ENCODE data around the gene C6orf58. TPM values are rescaled to one million over a fixed set of nuclear protein-coding genes. Genes with fewer than 3 reads are reported as not detected.

The C6orf58 gene
- not detected for polyA plus RNA-seq (2013, experiment 1 of 2)
- polyA plus RNA-seq (2013, experiment 2 of 2) = not detected

- 79% methylated on average over 2 of the region's 3 CpGs; no CpG with 5 or more reads in 1 of the 2 experiments for WGBS, 2 experiments (ENCODE audit: insufficient coverage in 2 of 2)
- Histone ChIP-seq H3K27ac (ENCODE audit: low read depth, low read length, severe bottlenecking) (no peak within 1 kb of the TSS), H3K36me3 (ENCODE audit: control insufficient read depth, insufficient read depth, low read length) (no peaks in the 10 kb centered on the region), H3K4me3 (ENCODE audit: extremely low read depth, insufficient read depth, low read length, poor library complexity, severe bottlenecking) (no peak within 1 kb of the TSS), H3K4me1 (ENCODE audit: control insufficient read depth, insufficient read depth, low read length, poor library complexity, severe bottlenecking) (no peaks in the 10 kb centered on the region), H3K9me3 (ENCODE audit: control insufficient read depth, low read length) (no peaks in the 10 kb centered on the region)
Observed at GRCh38 chr6:127576874-127577273, at the start of gene C6orf58. Gene C6orf58, plus strand, starts transcription at chr6:127577174. Its CDS starts 12 bp downstream, at chr6:127577186.

- no peak overlapping the region for H3K4me3 ChIP-seq (ENCODE audit: extremely low read depth, insufficient read depth, low read length, poor library complexity, severe bottlenecking)
- no peaks in the 10 kb centered on the region for H3K36me3 ChIP-seq (ENCODE audit: control insufficient read depth, insufficient read depth, low read length)
- H3K4me1 ChIP-seq (ENCODE audit: control insufficient read depth, insufficient read depth, low read length, poor library complexity, severe bottlenecking) = no peaks in the 10 kb centered on the region
- H3K27ac ChIP-seq (ENCODE audit: low read depth, low read length, severe bottlenecking) = no peak overlapping the region
- 86 to 100% methylated on average over 1 of the region's 1 CpG for WGBS, 2 experiments (ENCODE audit: insufficient coverage in 2 of 2)
- H3K9me3 ChIP-seq (ENCODE audit: control insufficient read depth, low read length) = no peaks in the 10 kb centered on the region
Observed at GRCh38 chr6:127533011-127533410, 44.0 kb upstream of the C6orf58 start.

- WGBS, 2 experiments (ENCODE audit: insufficient coverage in 2 of 2) = no CpG with 5 or more reads among the region's 3 CpGs
- no peaks in the 10 kb centered on the region for H3K36me3 ChIP-seq (ENCODE audit: control insufficient read depth, insufficient read depth, low read length)
Observed at GRCh38 chr6:127533736-127534135, 43.2 kb upstream of the C6orf58 start.

DNA sequence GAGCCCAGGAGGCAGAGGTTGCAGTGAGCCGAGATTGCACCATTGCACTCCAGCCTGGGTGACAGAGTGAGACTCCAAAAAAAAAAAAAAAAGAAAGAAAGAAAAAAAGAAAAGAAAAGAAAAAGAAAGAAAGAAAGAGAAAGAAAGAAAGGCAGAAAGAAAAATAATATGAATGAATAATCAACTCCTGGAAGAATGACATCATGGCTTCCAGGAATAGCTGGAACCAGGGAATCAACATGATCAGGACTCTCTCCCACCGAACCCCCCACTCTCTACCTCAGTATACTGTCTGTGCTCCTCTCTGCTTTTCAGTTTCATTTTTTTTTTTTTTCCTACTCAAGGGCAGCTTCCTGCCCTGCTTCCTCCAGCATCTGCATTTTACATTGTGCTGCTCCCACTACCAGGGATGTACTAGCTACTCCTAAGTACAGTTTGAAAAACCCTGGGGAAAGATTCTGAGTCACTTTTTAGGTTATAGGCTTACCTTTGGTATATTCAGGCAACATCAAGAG, 38.2 kb upstream of the C6orf58 start:
- Histone ChIP-seq H3K27ac (ENCODE audit: low read depth, low read length, severe bottlenecking) (no peak overlapping the region), H3K4me1 (ENCODE audit: control insufficient read depth, insufficient read depth, low read length, poor library complexity, severe bottlenecking) (no peaks in the 10 kb centered on the region), H3K36me3 (ENCODE audit: control insufficient read depth, insufficient read depth, low read length) (no peaks in the 10 kb centered on the region), H3K4me3 (ENCODE audit: extremely low read depth, insufficient read depth, low read length, poor library complexity, severe bottlenecking) (no peak overlapping the region), H3K9me3 (ENCODE audit: control insufficient read depth, low read length) (no peaks in the 10 kb centered on the region)
- WGBS, 2 experiments (ENCODE audit: insufficient coverage in 2 of 2) = 69 to 80% methylated on average over 1 to 2 of the region's 2 CpGs

More at GRCh38 chr6:127533736-127534135, 43.2 kb upstream of the C6orf58 start:
- Histone ChIP-seq H3K4me1 (ENCODE audit: control insufficient read depth, insufficient read depth, low read length, poor library complexity, severe bottlenecking) (no peaks in the 10 kb centered on the region), H3K9me3 (ENCODE audit: control insufficient read depth, low read length) (no peaks in the 10 kb centered on the region), H3K27ac (ENCODE audit: low read depth, low read length, severe bottlenecking) (no peak overlapping the region), H3K4me3 (ENCODE audit: extremely low read depth, insufficient read depth, low read length, poor library complexity, severe bottlenecking) (no peak overlapping the region)

DNA sequence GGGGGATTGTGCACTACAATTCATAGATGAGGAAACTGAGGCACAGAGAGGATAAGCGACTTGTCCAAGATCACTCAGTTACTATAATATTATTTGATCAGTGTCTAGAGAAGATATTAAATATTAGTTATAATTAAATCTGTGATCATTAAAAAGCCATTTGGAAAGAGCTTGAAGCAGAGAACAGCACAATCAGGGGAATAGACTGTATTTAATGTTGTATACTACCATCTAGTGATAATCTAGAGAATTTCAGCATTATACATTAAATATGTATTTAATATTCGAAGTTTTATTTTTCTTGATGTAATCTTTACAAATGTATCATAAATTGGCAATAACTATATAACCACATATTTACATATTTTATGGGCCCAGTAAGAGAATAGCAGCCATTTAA, 37.7 kb upstream of the C6orf58 start:
- Histone ChIP-seq H3K27ac (ENCODE audit: low read depth, low read length, severe bottlenecking) (no peak overlapping the region), H3K4me1 (ENCODE audit: control insufficient read depth, insufficient read depth, low read length, poor library complexity, severe bottlenecking) (no peaks in the 10 kb centered on the region), H3K4me3 (ENCODE audit: extremely low read depth, insufficient read depth, low read length, poor library complexity, severe bottlenecking) (no peak overlapping the region), H3K36me3 (ENCODE audit: control insufficient read depth, insufficient read depth, low read length) (no peaks in the 10 kb centered on the region), H3K9me3 (ENCODE audit: control insufficient read depth, low read length) (no peaks in the 10 kb centered on the region)
- no CpG with 5 or more reads among the region's 2 CpGs for WGBS, 2 experiments (ENCODE audit: insufficient coverage in 2 of 2)

GRCh38 chr6:127547215-127547614, 29.8 kb upstream of the C6orf58 start:
- Histone ChIP-seq H3K27ac (ENCODE audit: low read depth, low read length, severe bottlenecking) (no peak overlapping the region), H3K4me1 (ENCODE audit: control insufficient read depth, insufficient read depth, low read length, poor library complexity, severe bottlenecking) (no peaks in the 10 kb centered on the region), H3K4me3 (ENCODE audit: extremely low read depth, insufficient read depth, low read length, poor library complexity, severe bottlenecking) (no peak overlapping the region), H3K9me3 (ENCODE audit: control insufficient read depth, low read length) (no peaks in the 10 kb centered on the region), H3K36me3 (ENCODE audit: control insufficient read depth, insufficient read depth, low read length) (no peaks in the 10 kb centered on the region)
- no CpG with 5 or more reads among the region's 1 CpG for WGBS, 2 experiments (ENCODE audit: insufficient coverage in 2 of 2)

- H3K36me3 ChIP-seq (ENCODE audit: control insufficient read depth, insufficient read depth, low read length) = no peaks in the 10 kb centered on the region
- 100% methylated on average over 1 of the region's 2 CpGs; no CpG with 5 or more reads in 1 of the 2 experiments for WGBS, 2 experiments (ENCODE audit: insufficient coverage in 2 of 2)
- no peak overlapping the region for H3K4me3 ChIP-seq (ENCODE audit: extremely low read depth, insufficient read depth, low read length, poor library complexity, severe bottlenecking)
- no peaks in the 10 kb centered on the region for H3K9me3 ChIP-seq (ENCODE audit: control insufficient read depth, low read length)
- H3K4me1 ChIP-seq (ENCODE audit: control insufficient read depth, insufficient read depth, low read length, poor library complexity, severe bottlenecking) = no peaks in the 10 kb centered on the region
- H3K27ac ChIP-seq (ENCODE audit: low read depth, low read length, severe bottlenecking) = no peak overlapping the region
Observed at GRCh38 chr6:127547904-127548649, 28.9 kb upstream of the C6orf58 start.

DNA sequence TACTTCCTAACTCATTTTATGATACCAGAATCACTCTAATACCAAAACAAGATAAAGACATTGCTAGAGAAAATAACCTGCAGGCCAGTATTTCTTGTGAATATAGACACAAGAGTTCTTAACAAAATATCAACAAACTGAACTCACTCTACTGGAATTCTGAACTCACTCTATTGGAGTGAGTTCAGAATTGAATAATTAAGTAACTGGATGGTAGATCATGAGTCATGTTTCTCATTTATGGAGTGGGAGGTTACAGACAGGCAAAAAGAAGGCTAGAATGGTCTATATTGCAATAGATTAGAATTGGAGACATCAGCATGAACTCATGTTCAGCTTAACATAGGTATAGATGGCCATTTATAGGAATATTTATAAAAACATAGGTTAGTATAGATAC, 26.6 kb upstream of the C6orf58 start:
- H3K9me3 ChIP-seq (ENCODE audit: control insufficient read depth, low read length) = no peaks in the 10 kb centered on the region
- no peak overlapping the region for H3K27ac ChIP-seq (ENCODE audit: low read depth, low read length, severe bottlenecking)
- H3K36me3 ChIP-seq (ENCODE audit: control insufficient read depth, insufficient read depth, low read length) = no peaks in the 10 kb centered on the region
- no peaks in the 10 kb centered on the region for H3K4me1 ChIP-seq (ENCODE audit: control insufficient read depth, insufficient read depth, low read length, poor library complexity, severe bottlenecking)
- no peak overlapping the region for H3K4me3 ChIP-seq (ENCODE audit: extremely low read depth, insufficient read depth, low read length, poor library complexity, severe bottlenecking)

- H3K27ac ChIP-seq (ENCODE audit: low read depth, low read length, severe bottlenecking) = no peak overlapping the region
- no peaks in the 10 kb centered on the region for H3K36me3 ChIP-seq (ENCODE audit: control insufficient read depth, insufficient read depth, low read length)
- no peaks in the 10 kb centered on the region for H3K4me1 ChIP-seq (ENCODE audit: control insufficient read depth, insufficient read depth, low read length, poor library complexity, severe bottlenecking)
- no peak overlapping the region for H3K4me3 ChIP-seq (ENCODE audit: extremely low read depth, insufficient read depth, low read length, poor library complexity, severe bottlenecking)
- no peaks in the 10 kb centered on the region for H3K9me3 ChIP-seq (ENCODE audit: control insufficient read depth, low read length)
- WGBS, 2 experiments (ENCODE audit: insufficient coverage in 2 of 2) = 13% methylated on average over 1 to 2 of the region's 2 CpGs
Observed at GRCh38 chr6:127554435-127555006, 22.5 kb upstream of the C6orf58 start.

DNA sequence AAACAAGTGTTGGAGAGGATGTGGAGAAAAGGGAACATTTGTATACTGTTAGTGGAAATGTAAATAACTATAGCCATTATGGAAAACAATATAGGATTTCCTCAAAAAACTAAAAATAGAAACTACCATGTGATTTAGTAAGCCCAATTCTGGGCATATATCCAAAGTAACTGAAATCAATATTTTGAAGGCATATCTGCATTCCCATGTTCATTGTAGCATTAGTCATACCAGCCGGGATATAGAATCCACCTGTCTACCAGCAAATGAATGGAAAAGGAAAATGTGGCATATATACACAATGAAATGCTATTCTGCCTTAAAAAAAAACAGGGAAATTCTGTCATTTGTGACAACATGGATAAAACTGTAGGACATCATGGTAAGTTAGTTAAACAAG, 15.3 kb upstream of the C6orf58 start:
- no peaks in the 10 kb centered on the region for H3K4me1 ChIP-seq (ENCODE audit: control insufficient read depth, insufficient read depth, low read length, poor library complexity, severe bottlenecking)
- H3K9me3 ChIP-seq (ENCODE audit: control insufficient read depth, low read length) = no peaks in the 10 kb centered on the region
- H3K27ac ChIP-seq (ENCODE audit: low read depth, low read length, severe bottlenecking) = no peak overlapping the region
- WGBS, 2 experiments (ENCODE audit: insufficient coverage in 2 of 2) = no CpG with 5 or more reads among the region's 1 CpG
- H3K4me3 ChIP-seq (ENCODE audit: extremely low read depth, insufficient read depth, low read length, poor library complexity, severe bottlenecking) = no peak overlapping the region
- H3K36me3 ChIP-seq (ENCODE audit: control insufficient read depth, insufficient read depth, low read length) = no peaks in the 10 kb centered on the region

GRCh38 chr6:127564761-127565160, 12.2 kb upstream of the C6orf58 start:
- no peaks in the 10 kb centered on the region for H3K4me1 ChIP-seq (ENCODE audit: control insufficient read depth, insufficient read depth, low read length, poor library complexity, severe bottlenecking)
- no peaks in the 10 kb centered on the region for H3K36me3 ChIP-seq (ENCODE audit: control insufficient read depth, insufficient read depth, low read length)
- no peaks in the 10 kb centered on the region for H3K9me3 ChIP-seq (ENCODE audit: control insufficient read depth, low read length)
- no peak overlapping the region for H3K27ac ChIP-seq (ENCODE audit: low read depth, low read length, severe bottlenecking)
- WGBS, 2 experiments (ENCODE audit: insufficient coverage in 2 of 2) = 100% methylated on average over 1 of the region's 3 CpGs
- H3K4me3 ChIP-seq (ENCODE audit: extremely low read depth, insufficient read depth, low read length, poor library complexity, severe bottlenecking) = no peak overlapping the region
